Activated CD4-positive, alpha-beta T cell treated with anti-CD3 and anti-CD28 coated beads, Interleukin-2, amount 10 ng/mL, durations not matched to agents 24 days and 14 days (primary cell): ENCODE measurements around the gene BCL11A. TPM values are rescaled to one million over a fixed set of nuclear protein-coding genes. Genes with fewer than 3 reads are reported as not detected.

Experiments
- DNase-seq: peaks from one replicate; pipeline ENCODE4 v3.0.0; 2022
- H3K27ac Mint-ChIP-seq: one replicate; pipeline ENCODE4 v1.8.0; 2022; ENCODE audit warnings: mild to moderate bottlenecking, mixed read lengths
- H3K27me3 Mint-ChIP-seq: one replicate; pipeline ENCODE4 v1.8.0; 2022; ENCODE audit warnings: mixed read lengths
- H3K36me3 Mint-ChIP-seq: one replicate; pipeline ENCODE4 v1.8.0; 2022; ENCODE audit warnings: low read depth, mild to moderate bottlenecking, mixed read lengths
- H3K4me1 Mint-ChIP-seq: one replicate; pipeline ENCODE4 v1.8.0; 2021; ENCODE audit warnings: mixed read lengths
- H3K4me3 Mint-ChIP-seq: one replicate; pipeline ENCODE4 v1.8.0; 2022; ENCODE audit warnings: mild to moderate bottlenecking, moderate library complexity, mixed read lengths
- H3K9me3 Mint-ChIP-seq: one replicate; pipeline ENCODE4 v1.8.0; 2021; ENCODE audit warnings: mixed read lengths
- intact Hi-C: fragments of 100-400 bp; cut with micrococcal nuclease; formaldehyde crosslinking; loops from one replicate; pipeline ENCODE4 v1.15.1; 2023
- total RNA-seq: library from RNA; stranded (reverse); gene quantifications from 2 replicates; pipeline ENCODE4 v1.2.3, GENCODE V29; 2022

BCL11A gene
- total RNA-seq, 1 donor from 2014 or later = not detected

DNA sequence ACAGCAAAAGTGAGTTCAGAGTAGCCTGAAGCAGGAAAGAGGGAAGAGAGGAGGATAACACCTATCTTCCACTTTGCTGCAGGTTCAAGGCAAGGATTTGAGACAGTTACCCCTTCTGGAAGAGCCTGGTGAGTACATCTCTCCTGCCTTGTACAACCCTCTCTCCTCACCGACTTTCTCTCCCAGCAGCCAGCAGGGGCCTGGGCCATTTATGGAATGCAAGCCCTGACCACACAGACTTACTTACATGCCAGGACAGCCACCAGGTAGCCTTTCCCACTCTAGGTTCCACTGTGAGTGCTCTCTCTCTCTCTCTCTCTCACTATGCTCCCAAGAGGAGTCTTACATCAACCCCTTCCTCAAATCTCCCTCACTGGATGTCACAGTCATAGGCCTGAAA lies 57.0 kb downstream of the BCL11A start:
- Mint-ChIP-seq H3K4me1 (no peaks in the 10 kb centered on the region), H3K4me3 (no peak overlapping the region), H3K36me3 (no peaks in the 10 kb centered on the region), H3K27me3 (peaks cover 2% of the 10 kb centered on the region), H3K27ac (no peak overlapping the region), H3K9me3 (no peaks in the 10 kb centered on the region)
- no peak for DNase-seq
- intact Hi-C loops = no loop called here

GRCh38 chr2:60495041-60495625 lies 58.3 kb downstream of the BCL11A start:
- no peak for DNase-seq
- intact Hi-C loops = no loop called here
- no peaks in the 10 kb centered on the region for H3K9me3 Mint-ChIP-seq
- H3K36me3 Mint-ChIP-seq = no peaks in the 10 kb centered on the region
- H3K27ac Mint-ChIP-seq = no peak overlapping the region
- peaks cover 5% of the 10 kb centered on the region for H3K27me3 Mint-ChIP-seq
- H3K4me3 Mint-ChIP-seq = no peak overlapping the region
- no peaks in the 10 kb centered on the region for H3K4me1 Mint-ChIP-seq

GRCh38 chr2:60493804-60494387 lies 59.6 kb downstream of the BCL11A start:
- no peak overlapping the region for H3K4me3 Mint-ChIP-seq
- DNase-seq = no peak
- H3K27ac Mint-ChIP-seq = no peak overlapping the region
- H3K27me3 Mint-ChIP-seq = peaks cover 5% of the 10 kb centered on the region
- H3K36me3 Mint-ChIP-seq = no peaks in the 10 kb centered on the region
- intact Hi-C loops = no loop called here
- H3K4me1 Mint-ChIP-seq = no peaks in the 10 kb centered on the region
- H3K9me3 Mint-ChIP-seq = no peaks in the 10 kb centered on the region

GRCh38 chr2:60492548-60492947 lies 60.9 kb downstream of the BCL11A start:
- Mint-ChIP-seq H3K27me3 (peaks cover 5% of the 10 kb centered on the region), H3K9me3 (no peaks in the 10 kb centered on the region), H3K4me1 (no peaks in the 10 kb centered on the region), H3K36me3 (no peaks in the 10 kb centered on the region), H3K4me3 (no peak overlapping the region), H3K27ac (no peak overlapping the region)
- intact Hi-C loops = no loop called here
- no peak for DNase-seq

GRCh38 chr2:60490848-60491247 lies 62.6 kb downstream of the BCL11A start:
- Mint-ChIP-seq H3K36me3 (no peaks in the 10 kb centered on the region), H3K4me1 (no peaks in the 10 kb centered on the region), H3K27me3 (peaks cover 6% of the 10 kb centered on the region), H3K4me3 (no peak overlapping the region), H3K9me3 (no peaks in the 10 kb centered on the region), H3K27ac (no peak overlapping the region)
- intact Hi-C loops = no loop called here
- no peak for DNase-seq

DNA sequence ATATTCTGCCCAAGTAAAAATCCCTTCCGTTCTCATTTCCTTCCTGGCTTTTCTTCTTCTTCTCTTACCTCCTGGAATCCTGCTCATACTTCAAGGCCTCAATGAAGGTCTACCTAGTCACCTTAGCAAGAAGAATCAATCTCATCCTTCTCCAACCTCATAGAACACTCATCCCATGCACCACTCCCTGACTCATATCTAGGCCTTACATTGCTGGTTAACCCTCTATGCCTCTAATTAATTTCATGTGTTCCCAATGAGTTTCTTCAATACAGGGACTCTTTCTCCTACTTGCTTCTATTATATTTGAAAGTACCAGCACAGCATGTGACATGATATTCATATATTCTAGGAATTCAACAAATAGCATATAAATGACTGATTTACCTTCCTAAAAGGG lies 63.0 kb downstream of the BCL11A start:
- no peak overlapping the region for H3K4me3 Mint-ChIP-seq
- intact Hi-C loops = no loop called here

DNA sequence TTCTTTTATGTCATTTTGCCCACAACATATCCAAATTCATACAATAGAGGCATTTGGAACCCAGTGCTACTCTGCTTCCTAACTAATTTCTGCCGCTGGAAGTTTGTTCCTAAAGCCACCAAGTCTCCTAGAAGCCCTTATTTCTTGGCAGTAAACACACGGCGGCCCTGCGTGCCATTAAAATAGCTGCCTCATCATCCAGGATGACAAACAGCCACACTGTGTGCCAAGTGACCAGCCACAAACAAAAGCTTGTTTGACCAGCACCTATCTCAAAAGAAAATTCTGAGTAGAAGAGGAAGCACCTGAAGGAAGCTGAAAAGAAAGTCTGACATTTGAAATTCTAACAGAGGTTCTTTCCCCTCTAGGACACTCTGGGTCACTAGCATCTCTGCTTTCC lies 64.2 kb downstream of the BCL11A start:
- Mint-ChIP-seq H3K4me3 (no peak overlapping the region), H3K4me1 (no peaks in the 10 kb centered on the region), H3K27me3 (peaks cover 7% of the 10 kb centered on the region), H3K27ac (no peak overlapping the region), H3K9me3 (no peaks in the 10 kb centered on the region), H3K36me3 (no peaks in the 10 kb centered on the region)
- DNase-seq = no peak
- intact Hi-C loops = no loop called here

More for the DNA sequence above, 63.0 kb downstream of the BCL11A start:
- peaks cover 7% of the 10 kb centered on the region for H3K27me3 Mint-ChIP-seq
- no peaks in the 10 kb centered on the region for H3K9me3 Mint-ChIP-seq
- DNase-seq = no peak
- no peak overlapping the region for H3K27ac Mint-ChIP-seq
- H3K36me3 Mint-ChIP-seq = no peaks in the 10 kb centered on the region
- no peaks in the 10 kb centered on the region for H3K4me1 Mint-ChIP-seq

DNA sequence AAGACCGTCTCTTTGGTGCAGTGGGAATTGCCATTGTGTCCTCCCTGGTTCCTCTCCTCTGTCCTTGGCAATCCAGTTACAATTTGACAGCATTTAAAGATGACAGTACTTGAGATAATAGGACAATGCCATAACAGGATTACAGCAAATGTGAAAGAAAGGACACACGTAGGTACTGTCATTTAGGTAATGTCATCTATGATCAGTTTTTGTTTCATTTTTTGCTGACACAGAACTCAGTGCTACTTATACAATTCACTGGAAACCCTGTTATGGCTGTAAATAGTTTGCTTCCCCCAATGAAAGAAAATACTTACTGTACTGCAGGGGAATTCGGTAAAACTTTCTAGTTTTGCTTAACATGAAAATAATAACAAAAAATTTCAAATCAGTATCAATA lies 65.2 kb downstream of the BCL11A start:
- no peak for DNase-seq
- H3K27ac Mint-ChIP-seq = no peak overlapping the region
- no peaks in the 10 kb centered on the region for H3K4me1 Mint-ChIP-seq
- no peak overlapping the region for H3K4me3 Mint-ChIP-seq
- intact Hi-C loops = no loop called here
- peaks cover 11% of the 10 kb centered on the region for H3K27me3 Mint-ChIP-seq
- H3K36me3 Mint-ChIP-seq = no peaks in the 10 kb centered on the region
- no peaks in the 10 kb centered on the region for H3K9me3 Mint-ChIP-seq

DNA sequence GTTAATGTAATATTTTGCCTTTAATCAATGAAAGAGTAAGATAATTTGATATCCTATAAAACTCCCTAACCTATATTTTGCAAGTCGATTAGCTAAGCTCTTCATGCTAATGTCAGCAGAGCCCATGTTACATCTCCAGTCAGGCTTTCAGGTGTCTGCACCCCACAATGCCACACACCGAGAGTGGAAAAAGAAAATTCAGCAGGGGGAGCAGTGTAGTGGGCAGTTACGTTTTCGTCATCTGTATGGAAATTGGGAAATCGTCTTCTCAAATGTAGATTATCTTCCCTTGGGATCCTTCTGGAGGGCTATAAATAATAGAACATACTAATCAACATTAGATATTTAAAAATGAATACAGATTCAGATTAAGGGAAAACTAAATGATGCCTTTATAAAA lies 66.3 kb downstream of the BCL11A start:
- intact Hi-C loops = no loop called here
- Mint-ChIP-seq H3K9me3 (no peaks in the 10 kb centered on the region), H3K36me3 (no peaks in the 10 kb centered on the region), H3K4me3 (no peak overlapping the region), H3K27me3 (peaks cover 15% of the 10 kb centered on the region), H3K4me1 (no peaks in the 10 kb centered on the region), H3K27ac (no peak overlapping the region)
- DNase-seq = no peak

DNA sequence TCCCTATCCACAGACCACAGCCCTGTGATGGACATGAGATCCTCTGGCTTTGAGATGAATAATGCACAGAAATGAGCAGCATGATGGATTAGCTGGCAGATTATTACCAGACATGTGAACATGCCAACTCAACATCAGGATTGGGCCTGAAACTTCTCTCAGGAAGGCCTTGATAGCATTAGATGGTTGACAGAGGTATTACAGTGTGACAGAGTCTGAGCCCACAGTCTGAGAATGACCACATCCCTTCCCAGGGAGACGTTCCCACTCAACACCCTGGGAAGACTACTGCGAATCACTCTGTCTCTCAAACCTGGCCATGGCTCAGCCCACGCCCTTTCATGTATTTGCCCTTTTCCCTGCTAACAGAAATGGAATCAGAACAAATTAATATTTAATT lies 66.9 kb downstream of the BCL11A start:
- Mint-ChIP-seq H3K4me1 (peaks cover 2% of the 10 kb centered on the region), H3K4me3 (no peak overlapping the region), H3K27ac (no peak overlapping the region), H3K27me3 (peaks cover 18% of the 10 kb centered on the region), H3K9me3 (no peaks in the 10 kb centered on the region), H3K36me3 (no peaks in the 10 kb centered on the region)
- no peak for DNase-seq
- intact Hi-C loops = no loop called here

GRCh38 chr2:60486067-60486466 lies 67.4 kb downstream of the BCL11A start:
- intact Hi-C loops = no loop called here
- peaks cover 19% of the 10 kb centered on the region for H3K27me3 Mint-ChIP-seq
- peaks cover 2% of the 10 kb centered on the region for H3K4me1 Mint-ChIP-seq
- H3K27ac Mint-ChIP-seq = no peak overlapping the region
- no peaks in the 10 kb centered on the region for H3K36me3 Mint-ChIP-seq
- DNase-seq = no peak
- no peaks in the 10 kb centered on the region for H3K9me3 Mint-ChIP-seq
- H3K4me3 Mint-ChIP-seq = no peak overlapping the region

DNA sequence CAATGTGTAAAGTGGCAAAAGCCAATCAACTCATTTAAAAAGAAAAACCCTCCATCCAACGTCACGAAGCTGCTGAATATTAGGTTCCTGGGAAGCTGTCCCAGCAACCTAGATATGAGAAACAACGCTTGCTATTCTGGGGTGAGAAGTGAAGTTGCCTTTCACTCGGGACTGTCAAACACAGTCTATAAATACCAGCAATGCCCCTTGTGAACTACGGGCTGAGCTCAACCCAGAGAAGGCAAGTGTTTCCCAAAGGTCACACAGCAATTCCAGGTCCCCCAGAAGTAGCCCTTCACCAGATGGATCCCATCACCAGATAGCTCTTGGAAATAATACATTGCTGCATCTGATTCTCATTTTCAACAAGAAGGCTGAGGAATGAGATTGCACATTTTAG lies 67.9 kb downstream of the BCL11A start:
- H3K9me3 Mint-ChIP-seq = no peaks in the 10 kb centered on the region
- intact Hi-C loops = no loop called here
- no peaks in the 10 kb centered on the region for H3K36me3 Mint-ChIP-seq
- H3K27me3 Mint-ChIP-seq = peaks cover 19% of the 10 kb centered on the region
- peaks cover 2% of the 10 kb centered on the region for H3K4me1 Mint-ChIP-seq
- H3K27ac Mint-ChIP-seq = no peak overlapping the region
- DNase-seq = no peak
- no peak overlapping the region for H3K4me3 Mint-ChIP-seq

DNA sequence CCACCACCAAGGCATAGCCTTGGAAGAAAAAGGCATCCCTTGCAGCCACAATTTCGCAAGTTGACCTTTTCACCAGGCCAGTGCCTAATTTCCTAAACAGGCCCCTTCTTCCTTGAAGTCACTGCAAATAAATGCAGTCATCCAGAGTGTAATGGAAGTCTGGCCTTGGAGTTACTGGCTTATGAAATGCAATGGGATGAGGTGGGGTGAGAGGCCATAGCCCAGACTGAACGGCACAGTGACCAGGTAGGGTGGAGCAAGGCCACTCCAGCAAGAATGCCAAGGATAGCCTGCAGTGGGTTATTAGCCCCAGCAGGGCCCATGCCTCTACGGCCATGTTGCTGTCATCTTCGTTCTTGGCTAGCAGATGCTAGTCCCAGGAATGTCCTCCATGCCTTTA lies 68.4 kb downstream of the BCL11A start:
- Mint-ChIP-seq H3K27ac (no peak overlapping the region), H3K4me3 (no peak overlapping the region), H3K27me3 (peaks cover 16% of the 10 kb centered on the region), H3K36me3 (no peaks in the 10 kb centered on the region), H3K9me3 (no peaks in the 10 kb centered on the region), H3K4me1 (peaks cover 2% of the 10 kb centered on the region)
- intact Hi-C loops = no loop called here
- DNase-seq = no peak

DNA sequence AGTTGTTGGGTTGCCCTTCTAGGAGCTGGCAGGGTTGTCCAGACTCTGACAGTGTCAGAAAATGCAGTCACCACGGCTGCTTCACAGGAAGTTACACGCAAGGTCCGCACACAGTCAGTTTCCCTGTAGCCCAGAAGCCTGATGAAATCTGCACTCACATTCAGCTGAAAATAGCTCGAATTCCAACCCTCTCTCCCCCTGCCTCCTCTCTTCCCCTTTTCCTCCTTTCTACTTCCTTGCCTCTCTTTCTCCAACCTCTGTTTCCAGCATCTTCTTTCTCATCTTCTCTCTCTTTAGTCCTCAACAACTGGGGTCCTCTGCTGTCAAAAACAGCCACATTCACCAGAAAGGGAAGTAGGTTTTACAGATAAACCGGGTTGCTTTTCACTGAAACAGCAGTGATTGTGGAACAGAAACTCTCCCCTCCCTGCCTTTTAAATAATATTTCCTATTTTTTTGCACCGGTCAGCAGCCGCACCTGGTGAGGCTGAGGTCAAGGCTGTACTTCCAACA lies 69.3 kb downstream of the BCL11A start:
- H3K4me3 Mint-ChIP-seq = no peak overlapping the region
- DNase-seq = no peak
- H3K4me1 Mint-ChIP-seq = peaks cover 2% of the 10 kb centered on the region
- intact Hi-C loops = no loop called here
- H3K27me3 Mint-ChIP-seq = peaks cover 16% of the 10 kb centered on the region
- no peaks in the 10 kb centered on the region for H3K36me3 Mint-ChIP-seq
- no peaks in the 10 kb centered on the region for H3K9me3 Mint-ChIP-seq
- no peak overlapping the region for H3K27ac Mint-ChIP-seq

- no peak overlapping the region for H3K4me3 Mint-ChIP-seq
- no peaks in the 10 kb centered on the region for H3K9me3 Mint-ChIP-seq
- H3K27ac Mint-ChIP-seq = no peak overlapping the region
- intact Hi-C loops = no loop called here
- H3K4me1 Mint-ChIP-seq = peaks cover 2% of the 10 kb centered on the region
- H3K36me3 Mint-ChIP-seq = no peaks in the 10 kb centered on the region
- peaks cover 16% of the 10 kb centered on the region for H3K27me3 Mint-ChIP-seq
- no peak for DNase-seq
These were observed 70.1 kb downstream of the BCL11A start for GRCh38 chr2:60483401-60483800.
